ENCODE results near the gene PTPN11. TPM values are rescaled to one million over a fixed set of nuclear protein-coding genes. Genes with fewer than 3 reads are reported as not detected.

Gene PTPN11
- total and polyA plus RNA-seq, 2 experiments from 2014 or later, result 87.0 to 94.7 TPM

DNA sequence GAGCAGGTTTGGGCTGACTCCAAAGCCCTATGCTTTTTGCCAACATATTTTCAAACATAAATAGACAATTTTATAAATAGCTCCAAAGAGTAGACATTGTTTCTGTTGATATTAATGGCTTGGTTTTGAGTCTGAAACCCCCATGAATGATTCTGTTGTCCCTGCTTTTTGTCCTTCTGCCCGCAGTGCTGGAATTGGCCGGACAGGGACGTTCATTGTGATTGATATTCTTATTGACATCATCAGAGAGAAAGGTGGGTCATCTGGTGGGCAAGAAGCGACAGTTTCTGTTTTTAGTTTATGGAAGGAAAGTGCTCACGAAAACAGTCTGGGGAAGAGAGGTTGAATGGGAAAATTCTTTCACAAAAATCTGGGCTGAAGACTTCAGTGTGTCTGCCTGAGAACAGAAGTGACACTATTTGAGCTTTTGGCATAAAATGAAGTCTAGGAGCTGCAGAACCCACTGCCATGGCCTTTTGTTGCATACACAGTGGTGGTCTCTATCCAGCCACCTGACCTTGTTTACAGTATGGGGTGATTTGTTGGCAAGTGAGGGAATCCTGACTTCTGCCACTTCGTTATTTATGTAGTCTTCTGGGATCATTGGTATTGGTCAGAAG lies 69.6 kb downstream of the PTPN11 start:
- H3K9me3 Mint-ChIP-seq, result no peaks in the 10 kb centered on the region
- H3K36me3 Mint-ChIP-seq (ENCODE audit: low read depth), result peaks cover 65% of the 10 kb centered on the region
- no peaks in the 10 kb centered on the region for H3K4me1 Mint-ChIP-seq
- ATAC-seq (no peak), DNase-seq (ENCODE audit: low spot score) (no peak)
- H3F3A ChIP-seq (replicated peaks; ENCODE audit: low read depth), result no peaks in the 10 kb centered on the region
- no peak overlapping the region for H3K4me3 Mint-ChIP-seq
- H3K4me2 ChIP-seq, result no peak overlapping the region
- H3K27me3 Mint-ChIP-seq (ENCODE audit: insufficient read depth, low read depth, poor library complexity), result no peaks in the 10 kb centered on the region
- no peak overlapping the region for H2AFZ ChIP-seq
- no peak overlapping the region for H3K4me3 ChIP-seq
- H3K27ac ChIP-seq (ENCODE audit: low read depth), result no peak overlapping the region
- H3K27ac Mint-ChIP-seq, result no peak overlapping the region
- peaks cover 30% of the 10 kb centered on the region for H3K36me3 ChIP-seq (ENCODE audit: insufficient read depth)
- no peaks in the 10 kb centered on the region for H3K4me1 ChIP-seq (ENCODE audit: insufficient read depth)
- H3K79me2 ChIP-seq (replicated peaks; ENCODE audit: insufficient read depth), result no peaks in the 10 kb centered on the region
- H3K27me3 ChIP-seq (ENCODE audit: insufficient read depth), result no peaks in the 10 kb centered on the region
- TF ChIP-seq, protein P1, sequence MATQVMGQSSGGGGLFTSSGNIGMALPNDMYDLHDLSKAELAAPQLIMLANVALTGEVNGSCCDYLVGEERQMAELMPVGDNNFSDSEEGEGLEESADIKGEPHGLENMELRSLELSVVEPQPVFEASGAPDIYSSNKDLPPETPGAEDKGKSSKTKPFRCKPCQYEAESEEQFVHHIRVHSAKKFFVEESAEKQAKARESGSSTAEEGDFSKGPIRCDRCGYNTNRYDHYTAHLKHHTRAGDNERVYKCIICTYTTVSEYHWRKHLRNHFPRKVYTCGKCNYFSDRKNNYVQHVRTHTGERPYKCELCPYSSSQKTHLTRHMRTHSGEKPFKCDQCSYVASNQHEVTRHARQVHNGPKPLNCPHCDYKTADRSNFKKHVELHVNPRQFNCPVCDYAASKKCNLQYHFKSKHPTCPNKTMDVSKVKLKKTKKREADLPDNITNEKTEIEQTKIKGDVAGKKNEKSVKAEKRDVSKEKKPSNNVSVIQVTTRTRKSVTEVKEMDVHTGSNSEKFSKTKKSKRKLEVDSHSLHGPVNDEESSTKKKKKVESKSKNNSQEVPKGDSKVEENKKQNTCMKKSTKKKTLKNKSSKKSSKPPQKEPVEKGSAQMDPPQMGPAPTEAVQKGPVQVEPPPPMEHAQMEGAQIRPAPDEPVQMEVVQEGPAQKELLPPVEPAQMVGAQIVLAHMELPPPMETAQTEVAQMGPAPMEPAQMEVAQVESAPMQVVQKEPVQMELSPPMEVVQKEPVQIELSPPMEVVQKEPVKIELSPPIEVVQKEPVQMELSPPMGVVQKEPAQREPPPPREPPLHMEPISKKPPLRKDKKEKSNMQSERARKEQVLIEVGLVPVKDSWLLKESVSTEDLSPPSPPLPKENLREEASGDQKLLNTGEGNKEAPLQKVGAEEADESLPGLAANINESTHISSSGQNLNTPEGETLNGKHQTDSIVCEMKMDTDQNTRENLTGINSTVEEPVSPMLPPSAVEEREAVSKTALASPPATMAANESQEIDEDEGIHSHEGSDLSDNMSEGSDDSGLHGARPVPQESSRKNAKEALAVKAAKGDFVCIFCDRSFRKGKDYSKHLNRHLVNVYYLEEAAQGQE (IDR thresholded peaks at IDR 0.05; ENCODE audit: unreplicated experiment), result no peak
- no peak for TF ChIP-seq STAT1 (IDR thresholded peaks at IDR 0.05; ENCODE audit: unreplicated experiment)
- no peak for TF ChIP-seq EZH2 (IDR thresholded peaks at IDR 0.05; ENCODE audit: low read depth, unreplicated experiment)
- no peak for TF ChIP-seq ZNF331 (CRISPR knock-in tag; IDR thresholded peaks at IDR 0.05; ENCODE audit: low read depth)
- TF ChIP-seq, protein P2, sequence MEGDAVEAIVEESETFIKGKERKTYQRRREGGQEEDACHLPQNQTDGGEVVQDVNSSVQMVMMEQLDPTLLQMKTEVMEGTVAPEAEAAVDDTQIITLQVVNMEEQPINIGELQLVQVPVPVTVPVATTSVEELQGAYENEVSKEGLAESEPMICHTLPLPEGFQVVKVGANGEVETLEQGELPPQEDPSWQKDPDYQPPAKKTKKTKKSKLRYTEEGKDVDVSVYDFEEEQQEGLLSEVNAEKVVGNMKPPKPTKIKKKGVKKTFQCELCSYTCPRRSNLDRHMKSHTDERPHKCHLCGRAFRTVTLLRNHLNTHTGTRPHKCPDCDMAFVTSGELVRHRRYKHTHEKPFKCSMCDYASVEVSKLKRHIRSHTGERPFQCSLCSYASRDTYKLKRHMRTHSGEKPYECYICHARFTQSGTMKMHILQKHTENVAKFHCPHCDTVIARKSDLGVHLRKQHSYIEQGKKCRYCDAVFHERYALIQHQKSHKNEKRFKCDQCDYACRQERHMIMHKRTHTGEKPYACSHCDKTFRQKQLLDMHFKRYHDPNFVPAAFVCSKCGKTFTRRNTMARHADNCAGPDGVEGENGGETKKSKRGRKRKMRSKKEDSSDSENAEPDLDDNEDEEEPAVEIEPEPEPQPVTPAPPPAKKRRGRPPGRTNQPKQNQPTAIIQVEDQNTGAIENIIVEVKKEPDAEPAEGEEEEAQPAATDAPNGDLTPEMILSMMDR (conservative IDR thresholded peaks at IDR 0.05; ENCODE audit: low read depth in 2 of 2), result no peak
- TF ChIP-seq JUNB (IDR thresholded peaks at IDR 0.05; ENCODE audit: unreplicated experiment), result no peak
- no peak for TF ChIP-seq ZNF114 (CRISPR knock-in tag; IDR thresholded peaks at IDR 0.05)
- TF ChIP-seq, protein P3, sequence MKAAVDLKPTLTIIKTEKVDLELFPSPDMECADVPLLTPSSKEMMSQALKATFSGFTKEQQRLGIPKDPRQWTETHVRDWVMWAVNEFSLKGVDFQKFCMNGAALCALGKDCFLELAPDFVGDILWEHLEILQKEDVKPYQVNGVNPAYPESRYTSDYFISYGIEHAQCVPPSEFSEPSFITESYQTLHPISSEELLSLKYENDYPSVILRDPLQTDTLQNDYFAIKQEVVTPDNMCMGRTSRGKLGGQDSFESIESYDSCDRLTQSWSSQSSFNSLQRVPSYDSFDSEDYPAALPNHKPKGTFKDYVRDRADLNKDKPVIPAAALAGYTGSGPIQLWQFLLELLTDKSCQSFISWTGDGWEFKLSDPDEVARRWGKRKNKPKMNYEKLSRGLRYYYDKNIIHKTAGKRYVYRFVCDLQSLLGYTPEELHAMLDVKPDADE (IDR thresholded peaks at IDR 0.05), result no peak
- H4K20me1 ChIP-seq (replicated peaks; ENCODE audit: insufficient read depth), result peaks cover 8% of the 10 kb centered on the region; the same call in 1 of the 2 replicates
- H3K9me2 ChIP-seq (ENCODE audit: insufficient read depth), result no peaks in the 10 kb centered on the region

DNA sequence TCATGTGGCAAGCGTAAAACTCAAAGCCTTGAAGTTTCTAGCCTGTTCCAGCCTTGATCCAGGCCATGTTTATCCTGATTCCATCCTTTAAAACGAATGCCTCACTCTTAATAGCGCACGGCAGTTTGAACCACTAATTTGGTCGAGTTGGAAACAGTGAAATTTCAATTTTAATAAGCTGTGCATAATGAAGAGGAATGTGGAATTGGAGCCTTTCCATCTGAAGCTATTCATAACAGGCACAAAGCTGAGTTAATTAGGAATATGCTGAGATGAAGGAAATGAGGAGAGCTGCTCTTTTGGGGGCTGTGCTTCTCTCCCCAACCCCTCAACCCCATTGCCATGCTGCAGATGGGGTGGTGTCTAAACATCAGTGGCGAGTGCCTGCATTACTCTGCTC lies 70.7 kb downstream of the PTPN11 start:
- Mint-ChIP-seq H3K27ac (no peak overlapping the region), H3K9me3 (no peaks in the 10 kb centered on the region), H3K27me3 (ENCODE audit: insufficient read depth, low read depth, poor library complexity) (no peaks in the 10 kb centered on the region), H3K4me3 (no peak overlapping the region), H3K4me1 (no peaks in the 10 kb centered on the region), H3K36me3 (ENCODE audit: low read depth) (peaks cover 64% of the 10 kb centered on the region)
- Histone ChIP-seq H3K4me2 (no peak overlapping the region), H3K36me3 (ENCODE audit: insufficient read depth) (peaks cover 30% of the 10 kb centered on the region), H3K79me2 (replicated peaks; ENCODE audit: insufficient read depth) (no peaks in the 10 kb centered on the region), H3K27me3 (ENCODE audit: insufficient read depth) (no peaks in the 10 kb centered on the region), H3K4me3 (no peak overlapping the region), H3K4me1 (ENCODE audit: insufficient read depth) (no peaks in the 10 kb centered on the region), H3K9me2 (ENCODE audit: insufficient read depth) (no peaks in the 10 kb centered on the region), H3K27ac (ENCODE audit: low read depth) (no peak overlapping the region), H2AFZ (no peak overlapping the region), H3F3A (replicated peaks; ENCODE audit: low read depth) (no peaks in the 10 kb centered on the region), H4K20me1 (replicated peaks; ENCODE audit: insufficient read depth) (peaks cover 8% of the 10 kb centered on the region; the same call in 1 of the 2 replicates)
- DNase-seq (ENCODE audit: low spot score) (no peak), ATAC-seq (no peak)
- TF ChIP-seq EZH2 (IDR thresholded peaks at IDR 0.05; ENCODE audit: low read depth, unreplicated experiment) (no peak), ZNF331 (CRISPR knock-in tag; IDR thresholded peaks at IDR 0.05; ENCODE audit: low read depth) (no peak), NANOG (IDR thresholded peaks at IDR 0.05; ENCODE audit: borderline replicate concordance) (no peak), CREB1 (CRISPR knock-in tag; IDR thresholded peaks at IDR 0.05; ENCODE audit: low read depth) (no peak)
- TF ChIP-seq, protein P3 (IDR thresholded peaks at IDR 0.05), result no peak
